ENCODE results near the gene CXCL1.

GRCh38 chr4:73896416-73896815, 27.2 kb downstream of the CXCL1 start:
- TF ChIP-seq, protein P1, sequence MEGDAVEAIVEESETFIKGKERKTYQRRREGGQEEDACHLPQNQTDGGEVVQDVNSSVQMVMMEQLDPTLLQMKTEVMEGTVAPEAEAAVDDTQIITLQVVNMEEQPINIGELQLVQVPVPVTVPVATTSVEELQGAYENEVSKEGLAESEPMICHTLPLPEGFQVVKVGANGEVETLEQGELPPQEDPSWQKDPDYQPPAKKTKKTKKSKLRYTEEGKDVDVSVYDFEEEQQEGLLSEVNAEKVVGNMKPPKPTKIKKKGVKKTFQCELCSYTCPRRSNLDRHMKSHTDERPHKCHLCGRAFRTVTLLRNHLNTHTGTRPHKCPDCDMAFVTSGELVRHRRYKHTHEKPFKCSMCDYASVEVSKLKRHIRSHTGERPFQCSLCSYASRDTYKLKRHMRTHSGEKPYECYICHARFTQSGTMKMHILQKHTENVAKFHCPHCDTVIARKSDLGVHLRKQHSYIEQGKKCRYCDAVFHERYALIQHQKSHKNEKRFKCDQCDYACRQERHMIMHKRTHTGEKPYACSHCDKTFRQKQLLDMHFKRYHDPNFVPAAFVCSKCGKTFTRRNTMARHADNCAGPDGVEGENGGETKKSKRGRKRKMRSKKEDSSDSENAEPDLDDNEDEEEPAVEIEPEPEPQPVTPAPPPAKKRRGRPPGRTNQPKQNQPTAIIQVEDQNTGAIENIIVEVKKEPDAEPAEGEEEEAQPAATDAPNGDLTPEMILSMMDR (IDR thresholded peaks at IDR 0.05; ENCODE audit: insufficient read depth, low read length, poor library complexity, severe bottlenecking), result no peak
- TF ChIP-seq EZH2phosphoT487 (conservative IDR thresholded peaks at IDR 0.05; ENCODE audit: low read length), result no peak
